HG03520 (cell line): ENCODE measurements around the gene HHIP.

Experiments
- ATAC-seq: cut with Tn5 transposase; IDR thresholded peaks from one replicate; pipeline ENCODE4 v1.9.1; 2021; ENCODE audit warnings: mild to moderate bottlenecking, moderate library complexity; ENCODE audit not compliant: unreplicated experiment

HHIP gene

GRCh38 chr4:144656850-144657249, 10.9 kb downstream of the HHIP start:
- no peak for ATAC-seq

GRCh38 chr4:144658015-144658567, 12.1 kb downstream of the HHIP start:
- ATAC-seq, result no peak

- no peak for ATAC-seq
Observed at GRCh38 chr4:144658903-144659302, 12.9 kb downstream of the HHIP start.

GRCh38 chr4:144659447-144659846, 13.5 kb downstream of the HHIP start:
- ATAC-seq, result no peak

- no peak for ATAC-seq
Observed at GRCh38 chr4:144663834-144664475, 18.0 kb downstream of the HHIP start.

- ATAC-seq, result no peak
Observed at GRCh38 chr4:144666539-144667175, 20.7 kb downstream of the HHIP start.

- no peak for ATAC-seq
Observed at GRCh38 chr4:144667500-144667899, 21.5 kb downstream of the HHIP start.

- no peak for ATAC-seq
Observed at GRCh38 chr4:144670776-144671175, 24.8 kb downstream of the HHIP start.

GRCh38 chr4:144674711-144675110, 28.8 kb downstream of the HHIP start:
- no peak for ATAC-seq

- ATAC-seq, result no peak
Observed at GRCh38 chr4:144681806-144682205, 35.9 kb downstream of the HHIP start.

GRCh38 chr4:144683516-144683915, 37.6 kb downstream of the HHIP start:
- no peak for ATAC-seq

GRCh38 chr4:144685911-144686310, 40.0 kb downstream of the HHIP start:
- ATAC-seq, result no peak

- no peak for ATAC-seq
Observed at GRCh38 chr4:144686921-144687320, 41.0 kb downstream of the HHIP start.

- no peak for ATAC-seq
Observed at GRCh38 chr4:144687466-144687865, 41.5 kb downstream of the HHIP start.

- no peak for ATAC-seq
Observed at GRCh38 chr4:144688035-144688569, 42.1 kb downstream of the HHIP start.

- ATAC-seq, result no peak
Observed at GRCh38 chr4:144689125-144689524, 43.2 kb downstream of the HHIP start.

- no peak for ATAC-seq
Observed at GRCh38 chr4:144695721-144696120, 49.8 kb downstream of the HHIP start.

- no peak for ATAC-seq
Observed at GRCh38 chr4:144696376-144696775, 50.4 kb downstream of the HHIP start.

- no peak for ATAC-seq
Observed at GRCh38 chr4:144699565-144699964, 53.6 kb downstream of the HHIP start.

GRCh38 chr4:144701683-144702233, 55.8 kb downstream of the HHIP start:
- no peak for ATAC-seq

GRCh38 chr4:144703494-144703893, 57.5 kb downstream of the HHIP start:
- no peak for ATAC-seq
